Keratinocyte (primary cell): ENCODE data around the gene TUNAR. TPM values are rescaled to one million over a fixed set of nuclear protein-coding genes. Genes with fewer than 3 reads are reported as not detected.

Experiments used
- DNase-seq: peaks from one replicate; pipeline ENCODE4 v3.0.0-alpha.2; 2011; ENCODE audit warnings: low read depth, missing footprints, low spot score
- FAIRE-seq: peaks from 2 replicates; lab custom pipeline; 2011; peaks lifted over from hg19 to GRCh38; lab: Jason Lieb, UNC
- H2AFZ ChIP-seq: 2 replicates; pipeline ENCODE4 v1.6.0; 2012; ENCODE audit warnings: low read length, control low read depth, inconsistent platforms; ENCODE audit not compliant: control insufficient read depth
- H3K27ac ChIP-seq: 2 replicates; pipeline ENCODE4 v1.5.1; 2011; ENCODE audit warnings: low read length; ENCODE audit not compliant: control insufficient read depth, insufficient read depth
- H3K27me3 ChIP-seq: 3 replicates; pipeline ENCODE4 v1.6.0; 2011; ENCODE audit warnings: low read length; ENCODE audit not compliant: control insufficient read depth, insufficient read depth; ENCODE audit errors: extremely low read depth
- H3K36me3 ChIP-seq, 2 experiments: 2 replicates in 1 of 2; 3 replicates in 1 of 2; pipeline ENCODE4 v1.5.1; 2011; ENCODE audit warnings: low read length in 2 of 2, mild to moderate bottlenecking in 1 of 2; ENCODE audit not compliant: control insufficient read depth in 2 of 2, insufficient read depth in 2 of 2; ENCODE audit errors: extremely low read depth in 1 of 2
- H3K4me1 ChIP-seq: 3 replicates; pipeline ENCODE4 v1.5.1; 2011; ENCODE audit warnings: low read length; ENCODE audit not compliant: control insufficient read depth, insufficient read depth; ENCODE audit errors: extremely low read depth
- H3K4me2 ChIP-seq: 3 replicates; pipeline ENCODE4 v1.6.0; 2011; ENCODE audit warnings: low read depth, low read length; ENCODE audit not compliant: control insufficient read depth, insufficient read depth; ENCODE audit errors: extremely low read depth
- H3K4me3 ChIP-seq, 3 experiments: fragments of 200-600 bp in 1 of 3; sonication (generic) in 1 of 3; 2 replicates in 2 of 3; 3 replicates in 1 of 3; pipeline ENCODE4 v1.5.1; 2011 to 2016; ENCODE audit warnings: low read length in 3 of 3, mild to moderate bottlenecking in 3 of 3, control low read depth in 2 of 3, inconsistent platforms in 1 of 3, low read depth in 1 of 3, mixed read lengths in 1 of 3, mixed run types in 1 of 3, moderate library complexity in 1 of 3; ENCODE audit not compliant: control insufficient read depth in 2 of 3, insufficient read depth in 2 of 3; ENCODE audit errors: extremely low read depth in 1 of 3
- H3K79me2 ChIP-seq: 2 replicates; pipeline ENCODE4 v1.6.0; 2012; ENCODE audit warnings: low read length; ENCODE audit not compliant: control insufficient read depth, insufficient read depth
- H3K9ac ChIP-seq: 3 replicates; pipeline ENCODE4 v1.6.0; 2011; ENCODE audit warnings: low read length; ENCODE audit not compliant: control insufficient read depth, insufficient read depth; ENCODE audit errors: extremely low read depth
- H3K9me1 ChIP-seq: 3 replicates; pipeline ENCODE4 v1.6.0; 2011; ENCODE audit warnings: low read length; ENCODE audit not compliant: control insufficient read depth, insufficient read depth; ENCODE audit errors: extremely low read depth
- H3K9me3 ChIP-seq: 2 replicates; pipeline ENCODE4 v1.5.1; 2012; ENCODE audit warnings: low read depth, low read length; ENCODE audit not compliant: control insufficient read depth
- H4K20me1 ChIP-seq: 3 replicates; pipeline ENCODE4 v1.6.0; 2011; ENCODE audit warnings: low read length; ENCODE audit not compliant: control insufficient read depth, insufficient read depth; ENCODE audit errors: extremely low read depth
- EZH2 ChIP-seq: IDR thresholded peaks from one replicate; pipeline ENCODE4 v1.6.1; 2012; ENCODE audit warnings: inconsistent platforms, mild to moderate bottlenecking, low read length, moderate library complexity
- dilution Hi-C: fragments of 300-500 bp; cut with MboI; formaldehyde crosslinking; loops from one replicate; pipeline ENCODE4 v1.7.0; 2020; ENCODE audit warnings: low sequenced_read_pairs; ENCODE audit not compliant: extremely low pct_ligation_motif_present
- polyA plus RNA-seq, 5 experiments: library from polyadenylated mRNA; depleted of rRNA in 3 of 5; stranded (reverse) in 3 of 5; stranded (forward) in 1 of 5; unstranded in 1 of 5; fragments of >200 nt; gene quantifications; 1 replicate in 1 of 5; 2 replicates in 3 of 5; 3 replicates in 1 of 5; pipeline versions ENCODE4 v1.2.1 to v1.2.3, GENCODE V29; 2011 to 2012; ENCODE audit warnings: missing spikeins in 2 of 5, low read depth in 1 of 5, low replicate concordance in 1 of 5
- TF ChIP-seq, protein P1 (sequence below), 3 experiments: IDR thresholded peaks in 1 of 3; conservative IDR thresholded peaks in 1 of 3; optimal IDR thresholded peaks in 1 of 3; 2 replicates in 2 of 3; 3 replicates in 1 of 3; pipeline versions ENCODE3 to v1.5.1; 2011; ENCODE audit warnings: low read length in 3 of 3, mild to moderate bottlenecking in 3 of 3, moderate library complexity in 2 of 3, control low read depth in 1 of 3, inconsistent platforms in 1 of 3; ENCODE audit not compliant: insufficient read depth in 2 of 3; ENCODE audit errors: extremely low read depth in 1 of 3

The TUNAR gene
- polyA plus RNA-seq, 1 donor (not counting 4 experiments of a cell fraction or from before 2014, with no cell fraction given) = not detected

DNA sequence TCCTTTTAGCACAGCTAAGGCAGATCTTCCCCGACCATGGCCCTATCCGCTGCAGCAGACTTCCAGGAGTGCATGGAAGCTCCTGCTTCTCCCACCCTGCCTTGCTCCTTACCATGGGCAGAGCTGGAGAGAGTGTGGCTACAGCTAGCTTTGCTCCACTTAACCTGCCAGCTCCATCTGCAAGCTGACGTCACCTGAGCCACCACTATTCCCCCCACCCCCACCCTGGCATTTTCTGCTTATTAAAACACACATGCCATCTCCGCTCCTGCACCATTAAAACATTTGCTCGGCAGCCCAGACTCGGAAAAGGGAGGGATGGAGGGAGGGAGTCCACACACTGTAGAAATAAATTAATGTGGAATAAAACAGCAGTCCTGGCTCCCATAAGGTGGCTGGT lies 67.8 kb downstream of the TUNAR start:
- H3K79me2 ChIP-seq = no peaks in the 10 kb centered on the region
- no peaks in the 10 kb centered on the region for H3K9me3 ChIP-seq
- no peaks in the 10 kb centered on the region for H3K4me1 ChIP-seq
- H3K27me3 ChIP-seq = no peaks in the 10 kb centered on the region
- TF ChIP-seq, protein P1, sequence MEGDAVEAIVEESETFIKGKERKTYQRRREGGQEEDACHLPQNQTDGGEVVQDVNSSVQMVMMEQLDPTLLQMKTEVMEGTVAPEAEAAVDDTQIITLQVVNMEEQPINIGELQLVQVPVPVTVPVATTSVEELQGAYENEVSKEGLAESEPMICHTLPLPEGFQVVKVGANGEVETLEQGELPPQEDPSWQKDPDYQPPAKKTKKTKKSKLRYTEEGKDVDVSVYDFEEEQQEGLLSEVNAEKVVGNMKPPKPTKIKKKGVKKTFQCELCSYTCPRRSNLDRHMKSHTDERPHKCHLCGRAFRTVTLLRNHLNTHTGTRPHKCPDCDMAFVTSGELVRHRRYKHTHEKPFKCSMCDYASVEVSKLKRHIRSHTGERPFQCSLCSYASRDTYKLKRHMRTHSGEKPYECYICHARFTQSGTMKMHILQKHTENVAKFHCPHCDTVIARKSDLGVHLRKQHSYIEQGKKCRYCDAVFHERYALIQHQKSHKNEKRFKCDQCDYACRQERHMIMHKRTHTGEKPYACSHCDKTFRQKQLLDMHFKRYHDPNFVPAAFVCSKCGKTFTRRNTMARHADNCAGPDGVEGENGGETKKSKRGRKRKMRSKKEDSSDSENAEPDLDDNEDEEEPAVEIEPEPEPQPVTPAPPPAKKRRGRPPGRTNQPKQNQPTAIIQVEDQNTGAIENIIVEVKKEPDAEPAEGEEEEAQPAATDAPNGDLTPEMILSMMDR (optimal IDR thresholded peaks at IDR 0.05 in 1 of 3, IDR thresholded peaks at IDR 0.05 in 1 of 3, conservative IDR thresholded peaks at IDR 0.05 in 1 of 3; ENCODE audit: extremely low read depth in 1 of 3, insufficient read depth in 2 of 3, low read length in 3 of 3) = no peak
- TF ChIP-seq EZH2 = no peak
- no peaks in the 10 kb centered on the region for H3K9me1 ChIP-seq
- no peaks in the 10 kb centered on the region for H4K20me1 ChIP-seq
- no peak overlapping the region for H2AFZ ChIP-seq
- dilution Hi-C loops = no loop called here
- no peak for DNase-seq
- H3K4me2 ChIP-seq = no peak overlapping the region
- H3K27ac ChIP-seq = no peak overlapping the region
- H3K36me3 ChIP-seq = no peaks in the 10 kb centered on the region
- no peak overlapping the region for H3K9ac ChIP-seq
- FAIRE-seq = no peak
- H3K4me3 ChIP-seq = no peak overlapping the region

DNA sequence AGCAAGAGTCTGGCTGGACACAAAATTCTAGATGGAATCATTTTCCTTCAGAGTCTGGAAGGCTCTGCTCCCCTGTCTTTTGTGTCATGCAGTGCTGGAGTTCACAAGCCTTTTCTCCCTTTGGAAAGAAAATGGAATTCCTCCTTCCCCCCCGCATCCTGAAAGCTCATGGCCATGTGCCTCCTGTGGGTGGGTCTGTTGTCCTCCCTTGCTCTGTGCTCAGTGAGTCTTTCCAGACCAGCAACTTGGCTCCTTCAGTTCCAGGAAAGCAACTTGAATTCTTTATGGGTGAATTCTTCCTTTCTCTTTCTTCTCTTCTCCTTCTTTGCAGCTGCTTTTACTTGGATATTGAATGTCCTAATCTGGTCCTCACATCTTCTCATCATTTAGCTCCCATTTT lies 70.2 kb downstream of the TUNAR start:
- DNase-seq (no peak), FAIRE-seq (no peak)
- Histone ChIP-seq H3K36me3 (no peaks in the 10 kb centered on the region), H3K27ac (no peak overlapping the region), H3K27me3 (no peaks in the 10 kb centered on the region), H3K9me3 (no peaks in the 10 kb centered on the region), H3K79me2 (no peaks in the 10 kb centered on the region), H3K4me3 (no peak overlapping the region), H4K20me1 (no peaks in the 10 kb centered on the region), H3K9me1 (no peaks in the 10 kb centered on the region), H3K4me1 (no peaks in the 10 kb centered on the region), H3K9ac (no peak overlapping the region), H3K4me2 (no peak overlapping the region), H2AFZ (no peak overlapping the region)
- no peak for TF ChIP-seq EZH2
- TF ChIP-seq, protein P1 (optimal IDR thresholded peaks at IDR 0.05 in 1 of 3, IDR thresholded peaks at IDR 0.05 in 1 of 3, conservative IDR thresholded peaks at IDR 0.05 in 1 of 3; ENCODE audit: extremely low read depth in 1 of 3, insufficient read depth in 2 of 3, low read length in 3 of 3) = no peak
- dilution Hi-C loops = no loop called here
